Inferior parietal cortex (tissue), 1 donor: ENCODE results near the gene ZFAND6.
A peak's percentile ranks its signal among the peaks of the same experiment; 100 is the strongest.
"Not testable (repeated sequence)": the region's sequence is repeated elsewhere in the genome, so short reads cannot be mapped to it uniquely, and the experiment has no call there.

Source experiments
- DNase-seq: peaks from one replicate; pipeline ENCODE4 v3.0.0-alpha.2; 2016; ENCODE audit errors: extremely low spot score

ZFAND6 gene

GRCh38 chr15:80151576-80151975 is 92.1 kb downstream of the ZFAND6 start:
- DNase-seq, result no peak

- peak; percentile 30 for DNase-seq
Observed at GRCh38 chr15:80152180-80152895, 92.9 kb downstream of the ZFAND6 start.

- peak; percentile 17 for DNase-seq
Observed at GRCh38 chr15:80152896-80153876, 93.7 kb downstream of the ZFAND6 start, which contains the start of gene FAH. TSS of gene FAH (plus strand) at chr15:80152999. CDS start at chr15:80153055, 56 bp downstream.

GRCh38 chr15:80153900-80154299 is 94.4 kb downstream of the ZFAND6 start:
- DNase-seq, result no peak

GRCh38 chr15:80154336-80154735 is 94.9 kb downstream of the ZFAND6 start:
- DNase-seq, result no peak

- no peak for DNase-seq
Observed at GRCh38 chr15:80155001-80155377, 95.5 kb downstream of the ZFAND6 start.

- not testable (repeated sequence) for DNase-seq
Observed at GRCh38 chr15:80155378-80156175, 96.1 kb downstream of the ZFAND6 start.

GRCh38 chr15:80156176-80156720 is 96.8 kb downstream of the ZFAND6 start:
- DNase-seq, result no peak

- no peak for DNase-seq
Observed at GRCh38 chr15:80157215-80157614, 97.7 kb downstream of the ZFAND6 start.

GRCh38 chr15:80159301-80159700 is 99.8 kb downstream of the ZFAND6 start:
- DNase-seq, result no peak

- DNase-seq, result no peak
Observed at GRCh38 chr15:80159811-80160569, 100.5 kb downstream of the ZFAND6 start.

GRCh38 chr15:80160570-80161156 is 101.2 kb downstream of the ZFAND6 start:
- DNase-seq, result peak; percentile 22

GRCh38 chr15:80161468-80162016 is 102.1 kb downstream of the ZFAND6 start:
- no peak for DNase-seq

- no peak for DNase-seq
Observed at GRCh38 chr15:80162059-80162554, 102.6 kb downstream of the ZFAND6 start.

GRCh38 chr15:80163217-80163616 is 103.7 kb downstream of the ZFAND6 start:
- no peak for DNase-seq

- DNase-seq, result no peak
Observed at GRCh38 chr15:80163897-80164296, 104.4 kb downstream of the ZFAND6 start.

- no peak for DNase-seq
Observed at GRCh38 chr15:80167936-80168335, 108.5 kb downstream of the ZFAND6 start.

- DNase-seq, result no peak
Observed at GRCh38 chr15:80168421-80168820, 108.9 kb downstream of the ZFAND6 start.

GRCh38 chr15:80169768-80170357 is 110.4 kb downstream of the ZFAND6 start:
- DNase-seq, result no peak
